Kidney (tissue), 14 donors: ENCODE data around the gene NCBP1. TPM values are rescaled to one million over a fixed set of nuclear protein-coding genes. Genes with fewer than 3 reads are reported as not detected.
"Not testable (repeated sequence)": the region's sequence is repeated elsewhere in the genome, so short reads cannot be mapped to it uniquely, and the experiment has no call there.

Experiments
- DNase-seq, 5 donors: peaks; one replicate each; pipeline ENCODE4 v3.0.0-alpha.2; 2013 to 2020
- FAIRE-seq: peaks from 2 replicates; lab custom pipeline; 2012; peaks lifted over from hg19 to GRCh38; lab: Jason Lieb, UNC
- H3K27ac ChIP-seq, 2 donors: one replicate each; pipeline ENCODE4 v1.7.0; 2013; ENCODE audit warnings: low read depth in 2 of 2, low read length in 2 of 2, inconsistent platforms in 1 of 2
- H3K27me3 ChIP-seq: one replicate; pipeline ENCODE4 v1.7.1; 2013; ENCODE audit warnings: low read length, inconsistent platforms; ENCODE audit not compliant: control insufficient read depth, insufficient read depth
- H3K36me3 ChIP-seq, 3 donors: one replicate each; pipeline versions ENCODE4 v1.7.0 to v1.7.1; 2013; ENCODE audit warnings: low read length in 3 of 3, control low read depth in 1 of 3, inconsistent platforms in 1 of 3; ENCODE audit not compliant: insufficient read depth in 3 of 3, control insufficient read depth in 2 of 3
- H3K4me1 ChIP-seq, 3 donors: one replicate each; pipeline versions ENCODE4 v1.7.0 to v1.7.1; 2013; ENCODE audit warnings: low read length in 3 of 3, inconsistent platforms in 1 of 3, low read depth in 1 of 3; ENCODE audit not compliant: control insufficient read depth in 2 of 3, insufficient read depth in 2 of 3
- H3K4me3 ChIP-seq, 3 donors: one replicate each; pipeline versions ENCODE4 v1.7.0 to v1.8.1; 2013; ENCODE audit warnings: low read length in 3 of 3, control low read depth in 1 of 3, inconsistent platforms in 1 of 3
- H3K9ac ChIP-seq, 3 donors: one replicate each; pipeline versions ENCODE4 v1.7.0 to v1.7.1; 2013; ENCODE audit warnings: low read length in 3 of 3, control low read depth in 1 of 3, inconsistent platforms in 1 of 3
- H3K9me3 ChIP-seq, 3 donors: one replicate each; pipeline versions ENCODE4 v1.7.0 to v1.7.1; 2013; ENCODE audit warnings: low read length in 3 of 3, control low read depth in 1 of 3, inconsistent platforms in 1 of 3; ENCODE audit not compliant: control insufficient read depth in 2 of 3, insufficient read depth in 1 of 3
- intact Hi-C: fragments of 100-400 bp; cut with DNase I; formaldehyde crosslinking; loops from one replicate; pipeline ENCODE4 v1.11.1; 2022
- polyA plus RNA-seq: library from polyadenylated mRNA; stranded (reverse); fragments of 350-450 nt; fragmentation: Illumina TruSeq; extraction: RNeasy Lipid Tissue Mini Kit (QIAGEN cat#74804); gene quantifications from one replicate; pipeline ENCODE4 v1.2.3, GENCODE V29; 2014; ENCODE audit warnings: low read depth, low replicate concordance; ENCODE audit not compliant: insufficient read depth
- total RNA-seq: library from RNA; stranded (reverse); fragmentation: NEBNext Ultra II Directional; extraction: Animal tissue kit (Norgen Biotek cat#: 25700); gene quantifications from one replicate; pipeline ENCODE4 v1.2.1, GENCODE V29; 2021
- TF ChIP-seq, protein P1 (sequence below): IDR thresholded peaks from 3 replicates; pipeline ENCODE4 v1.5.1; 2012; ENCODE audit warnings: mild to moderate bottlenecking, moderate library complexity, borderline replicate concordance; ENCODE audit not compliant: insufficient read depth; ENCODE audit errors: extremely low read depth
- donor health status: control.
- donor health status: control.
- donor health status: control.
- donor health status: control.
- donor health status: control.
- donor health status: DM: yes; HTN: yes; CAD: no.
- donor health status: Normal renal cell carcinoma (clear cell type).

The NCBP1 gene
- total and polyA plus RNA-seq, 2 donors from 2014 or later = 15.1 to 28.5 TPM

DNA sequence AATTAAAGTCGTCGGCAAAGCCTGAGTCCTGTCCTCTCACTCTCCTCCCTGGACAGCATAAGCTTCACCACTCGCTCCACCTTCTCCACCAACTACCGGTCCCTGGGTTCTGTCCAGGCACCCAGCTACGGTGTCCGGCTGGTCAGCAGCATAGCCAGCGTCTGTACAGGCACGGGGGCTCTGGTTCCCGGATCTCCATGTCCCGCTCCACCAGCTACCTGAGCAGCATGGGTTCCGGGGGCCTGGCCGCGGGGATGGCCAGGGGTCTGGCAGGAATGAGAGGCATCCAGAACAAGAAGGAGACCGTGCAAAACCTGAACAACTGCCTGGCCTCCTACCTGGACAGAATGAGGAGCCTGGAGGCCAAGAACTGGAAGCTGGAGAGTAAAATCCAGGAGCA is 65.2 kb downstream of the NCBP1 start:
- no peak overlapping the region for H3K27ac ChIP-seq
- TF ChIP-seq, protein P1, sequence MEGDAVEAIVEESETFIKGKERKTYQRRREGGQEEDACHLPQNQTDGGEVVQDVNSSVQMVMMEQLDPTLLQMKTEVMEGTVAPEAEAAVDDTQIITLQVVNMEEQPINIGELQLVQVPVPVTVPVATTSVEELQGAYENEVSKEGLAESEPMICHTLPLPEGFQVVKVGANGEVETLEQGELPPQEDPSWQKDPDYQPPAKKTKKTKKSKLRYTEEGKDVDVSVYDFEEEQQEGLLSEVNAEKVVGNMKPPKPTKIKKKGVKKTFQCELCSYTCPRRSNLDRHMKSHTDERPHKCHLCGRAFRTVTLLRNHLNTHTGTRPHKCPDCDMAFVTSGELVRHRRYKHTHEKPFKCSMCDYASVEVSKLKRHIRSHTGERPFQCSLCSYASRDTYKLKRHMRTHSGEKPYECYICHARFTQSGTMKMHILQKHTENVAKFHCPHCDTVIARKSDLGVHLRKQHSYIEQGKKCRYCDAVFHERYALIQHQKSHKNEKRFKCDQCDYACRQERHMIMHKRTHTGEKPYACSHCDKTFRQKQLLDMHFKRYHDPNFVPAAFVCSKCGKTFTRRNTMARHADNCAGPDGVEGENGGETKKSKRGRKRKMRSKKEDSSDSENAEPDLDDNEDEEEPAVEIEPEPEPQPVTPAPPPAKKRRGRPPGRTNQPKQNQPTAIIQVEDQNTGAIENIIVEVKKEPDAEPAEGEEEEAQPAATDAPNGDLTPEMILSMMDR = no peak
- H3K27me3 ChIP-seq = no peaks in the 10 kb centered on the region
- FAIRE-seq (no peak), DNase-seq (peak in 1 of 5 donors; percentile 78)
- no peaks in the 10 kb centered on the region for H3K9me3 ChIP-seq
- peaks cover 0 to 20% (median 18%) of the 10 kb centered on the region in 3 donors for H3K4me1 ChIP-seq
- no peaks in the 10 kb centered on the region for H3K36me3 ChIP-seq
- H3K9ac ChIP-seq = no peak overlapping the region
- intact Hi-C loops = no loop called here
- no peak overlapping the region for H3K4me3 ChIP-seq

DNA sequence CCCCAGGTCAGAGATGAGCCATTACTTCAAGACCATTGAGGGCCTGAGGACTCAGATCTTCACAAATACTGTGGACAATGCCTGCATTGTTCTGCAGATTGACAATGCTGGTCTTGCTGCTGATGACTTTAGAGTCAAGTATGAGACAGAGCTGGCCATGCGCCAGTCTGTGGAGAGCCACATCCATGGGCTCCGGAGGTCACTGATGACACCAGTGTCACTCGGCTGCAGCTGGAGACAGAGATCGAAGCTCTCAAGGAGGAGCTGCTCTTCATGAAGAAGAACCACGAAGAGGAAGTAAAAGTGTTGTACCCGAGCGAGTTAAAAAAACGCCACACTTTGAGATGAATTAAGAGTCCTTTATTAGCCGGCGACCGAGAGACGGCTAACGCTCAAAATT is 65.7 kb downstream of the NCBP1 start:
- H3K9ac ChIP-seq, H3K27ac ChIP-seq, FAIRE-seq, DNase-seq, H3K9me3 ChIP-seq, H3K27me3 ChIP-seq, H3K4me3 ChIP-seq, H3K36me3 ChIP-seq, intact Hi-C loops: not testable (repeated sequence)
- H3K4me1 ChIP-seq = peaks cover 0 to 24% (median 22%) of the 10 kb centered on the region in 3 donors

DNA sequence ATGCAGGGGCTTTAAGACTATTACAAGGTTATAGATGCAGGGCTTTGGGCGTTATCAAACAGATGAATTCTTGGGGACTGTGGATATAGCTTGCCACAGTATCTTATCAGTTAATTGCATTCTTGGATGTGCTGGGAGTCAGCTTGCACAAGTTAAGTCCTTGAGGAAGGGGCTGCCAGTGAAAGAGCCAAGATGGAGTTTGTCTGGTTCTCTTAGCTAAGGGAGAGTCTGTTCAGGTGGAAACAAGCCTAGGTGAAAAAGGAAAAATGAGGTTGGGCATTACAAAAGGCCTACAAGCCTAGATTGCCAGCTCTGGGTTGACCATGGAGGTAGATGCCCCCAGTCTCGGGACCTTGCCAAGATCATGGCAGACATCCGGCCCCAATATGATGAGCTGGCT is 66.2 kb downstream of the NCBP1 start:
- FAIRE-seq, DNase-seq, intact Hi-C loops: not testable (repeated sequence)

DNA sequence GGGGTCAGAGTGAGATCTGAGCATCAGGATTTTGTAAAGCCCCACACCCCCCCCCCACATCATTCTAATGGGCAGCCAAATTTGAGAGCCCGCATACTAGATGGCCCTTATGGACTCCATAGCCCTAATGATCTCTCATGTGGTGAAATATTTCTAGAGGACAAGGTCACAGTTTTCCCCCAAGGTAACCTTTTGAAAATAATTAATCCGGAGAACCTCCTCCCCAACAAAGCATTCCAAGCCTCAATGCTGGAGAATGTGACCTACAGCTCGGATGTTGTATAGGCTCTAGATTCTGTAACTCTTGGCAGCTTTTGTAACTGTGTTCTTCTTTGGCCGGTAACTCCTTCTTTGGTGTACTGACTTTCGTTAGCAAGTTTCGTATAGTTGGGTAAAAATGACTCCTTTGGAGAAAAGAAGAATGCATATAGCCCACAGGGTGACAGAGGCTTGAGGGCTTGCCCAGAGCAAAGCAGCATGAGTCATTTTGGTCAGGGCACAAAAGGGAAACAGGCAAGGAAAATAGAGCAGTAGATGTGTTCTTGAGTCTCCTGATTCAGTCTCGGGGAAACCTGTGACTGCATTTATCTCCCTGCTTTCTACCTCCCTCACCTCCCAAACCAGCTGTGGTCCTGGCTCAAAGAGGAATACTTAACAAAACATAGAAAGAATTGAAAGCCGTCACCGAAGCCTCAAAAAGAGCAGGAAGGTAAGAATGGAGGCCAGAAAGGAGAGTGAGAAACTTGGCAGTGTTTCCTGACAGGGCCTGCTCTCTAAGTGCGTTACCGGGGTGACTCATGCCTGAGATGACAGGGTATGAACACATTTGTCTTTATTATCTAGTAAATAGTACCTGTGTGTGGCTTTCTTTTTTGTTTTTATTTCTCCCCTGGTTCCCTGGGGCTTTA is 70.1 kb downstream of the NCBP1 start:
- no peaks in the 10 kb centered on the region for H3K27me3 ChIP-seq
- peak overlapping the region; percentile 79 to 85 for H3K27ac ChIP-seq
- DNase-seq (peak in 2 of 5 donors; percentile 42 to 46), FAIRE-seq (no peak)
- peak overlapping the region in 1 of 3 donors; percentile 44 for H3K9ac ChIP-seq
- TF ChIP-seq, protein P1 = no peak
- intact Hi-C loops = no loop called here
- H3K4me1 ChIP-seq = peaks cover 0 to 18% (median 7%) of the 10 kb centered on the region in 3 donors
- H3K9me3 ChIP-seq = no peaks in the 10 kb centered on the region
- no peaks in the 10 kb centered on the region for H3K36me3 ChIP-seq
- peak overlapping the region in 1 of 3 donors; percentile 4 for H3K4me3 ChIP-seq

More for the DNA sequence above, 66.2 kb downstream of the NCBP1 start:
- H3K4me1 ChIP-seq = peaks cover 0 to 27% (median 22%) of the 10 kb centered on the region in 3 donors
- not testable (repeated sequence) for H3K27me3 ChIP-seq, H3K9ac ChIP-seq, H3K9me3 ChIP-seq, H3K4me3 ChIP-seq, H3K27ac ChIP-seq, H3K36me3 ChIP-seq
